NCI-H524 (cell line): Measurements from ENCODE around the gene RAB28.

Experiments used
- DNase-seq, 2 experiments: peaks; one replicate each; lab custom pipeline; 2025; lab: John Stamatoyannopoulos, UW

RAB28 gene

DNA sequence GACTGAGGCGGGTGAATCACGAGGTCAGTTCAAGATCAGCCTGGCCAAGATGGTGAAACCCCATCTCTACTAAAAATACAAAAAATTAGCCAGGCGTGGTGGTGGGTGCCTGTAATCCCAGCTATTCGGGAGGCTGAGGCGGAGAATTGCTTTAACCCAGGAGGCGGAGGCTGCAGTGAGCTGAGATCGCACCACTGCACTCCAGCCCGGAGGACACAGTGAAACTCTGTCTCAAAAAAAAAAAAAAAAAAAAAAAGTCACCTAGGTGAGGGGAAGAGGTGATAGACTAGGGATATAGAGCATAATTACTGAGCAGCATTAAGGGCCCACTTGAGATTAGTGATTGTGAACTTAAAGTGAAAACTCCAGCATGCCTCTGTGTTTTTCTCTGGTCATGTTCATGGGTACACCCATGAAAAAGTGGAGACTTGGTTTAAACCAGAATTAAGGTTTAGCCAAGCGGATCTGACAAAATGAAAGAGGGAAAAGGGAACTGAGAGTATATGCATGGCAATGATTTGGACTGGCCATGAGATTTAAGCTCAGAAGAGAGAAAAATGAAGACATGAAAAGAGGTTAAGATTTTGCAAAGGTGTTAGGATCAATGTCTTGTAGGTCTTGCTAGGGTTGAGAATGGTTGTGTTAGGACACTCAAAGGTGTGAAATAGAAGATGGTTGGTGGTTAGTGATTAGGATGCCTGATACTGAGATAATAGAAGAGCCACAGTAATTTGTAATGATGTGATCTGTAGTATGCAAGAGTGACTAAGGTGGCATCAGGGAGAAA lies 105.0 kb downstream of the RAB28 start:
- no peak for DNase-seq

DNA sequence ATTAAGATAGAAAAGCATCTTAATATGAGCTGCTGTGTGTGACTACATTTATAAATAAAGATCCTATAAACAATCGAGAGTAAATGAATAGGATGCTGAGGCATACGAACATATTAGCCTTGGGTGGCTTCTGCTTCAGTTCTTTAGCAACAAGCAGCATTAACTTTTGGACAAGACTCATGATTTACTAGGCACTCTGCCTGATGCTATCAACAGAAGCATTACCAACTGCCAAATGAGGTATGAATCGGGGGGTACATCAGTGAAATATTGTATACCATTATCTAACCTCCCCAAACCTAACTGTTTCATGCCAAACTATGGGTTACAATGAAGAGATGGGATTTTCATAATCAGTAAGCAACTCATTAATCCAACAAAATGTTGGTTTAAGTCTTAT lies 113.1 kb downstream of the RAB28 start:
- no peak for DNase-seq

DNA sequence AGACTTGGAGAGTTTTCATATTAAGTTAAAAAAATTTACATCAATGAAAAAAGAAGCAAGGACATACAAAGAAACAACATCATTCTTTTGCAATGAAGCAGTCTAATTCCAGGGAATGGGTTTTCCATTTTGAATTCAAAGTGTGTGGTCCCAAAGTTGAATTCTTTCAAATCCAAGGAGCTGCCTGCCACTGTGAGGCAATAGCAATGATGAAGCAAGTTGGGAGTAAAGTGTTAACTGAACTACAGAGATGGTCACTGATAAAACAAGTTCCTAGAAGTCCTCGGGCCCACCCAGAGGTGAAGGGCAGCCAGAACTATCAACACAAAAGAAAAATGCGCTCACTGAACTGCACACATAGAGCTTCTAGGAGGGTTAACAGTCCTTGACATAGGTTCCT lies 115.9 kb downstream of the RAB28 start:
- DNase-seq, result no peak

DNA sequence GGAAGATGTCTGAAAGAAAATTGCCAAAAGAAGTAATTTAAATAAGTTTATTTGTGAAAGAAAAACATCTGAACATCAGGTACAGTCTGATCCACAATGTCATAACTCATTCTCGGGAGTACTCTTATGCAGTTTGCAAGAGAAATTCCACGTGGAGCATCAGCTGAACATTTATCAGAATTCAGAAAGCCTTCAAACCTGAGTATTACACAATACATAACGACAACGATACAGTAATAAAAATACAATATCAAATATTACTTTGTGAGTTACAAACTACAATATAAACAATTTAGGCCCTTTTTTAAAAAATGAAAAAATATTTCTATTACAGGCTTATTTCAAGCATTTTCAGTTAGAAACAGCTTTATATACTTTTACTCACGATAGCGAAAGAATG lies 116.4 kb downstream of the RAB28 start:
- DNase-seq, result no peak

DNA sequence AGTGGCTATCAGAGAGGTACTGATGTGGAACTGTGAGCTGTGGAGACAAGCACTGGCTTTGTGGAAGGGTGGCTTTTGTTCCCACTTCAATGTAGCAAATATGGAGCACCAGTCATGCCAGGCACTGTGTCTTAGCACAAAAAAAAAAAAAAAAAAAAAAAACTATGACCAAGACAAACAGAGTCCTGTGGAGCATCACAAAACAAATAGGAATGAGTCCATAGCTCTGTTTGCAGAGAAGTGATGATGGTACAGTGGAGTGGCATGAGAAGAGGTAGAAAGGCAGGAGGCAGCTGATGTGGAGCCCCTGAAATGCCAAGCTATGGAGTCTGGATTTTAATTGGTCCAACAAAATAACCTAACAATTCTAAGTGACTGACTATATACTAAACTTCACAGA lies 116.9 kb downstream of the RAB28 start:
- DNase-seq, result no peak

DNA sequence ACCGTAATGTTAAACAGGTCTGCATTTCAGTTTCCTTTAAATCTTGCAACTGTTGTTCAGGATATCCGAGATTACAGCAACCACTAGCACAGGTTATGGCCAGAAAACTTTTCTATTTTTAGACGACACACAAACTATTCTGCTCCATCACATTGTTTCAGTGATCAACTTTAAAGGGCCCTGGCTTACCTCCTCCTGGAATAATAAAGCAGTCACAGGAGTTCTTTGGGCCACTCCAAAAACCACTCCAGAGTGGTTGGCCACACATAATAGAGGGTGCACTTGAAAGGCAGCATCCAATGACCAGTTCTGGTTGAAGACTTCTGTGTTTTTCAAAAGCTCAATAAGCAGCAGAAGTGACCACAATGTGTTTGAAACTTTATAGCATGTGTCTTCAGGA lies 118.9 kb downstream of the RAB28 start:
- peak in 1 of 2 experiments; percentile 14 for DNase-seq

DNA sequence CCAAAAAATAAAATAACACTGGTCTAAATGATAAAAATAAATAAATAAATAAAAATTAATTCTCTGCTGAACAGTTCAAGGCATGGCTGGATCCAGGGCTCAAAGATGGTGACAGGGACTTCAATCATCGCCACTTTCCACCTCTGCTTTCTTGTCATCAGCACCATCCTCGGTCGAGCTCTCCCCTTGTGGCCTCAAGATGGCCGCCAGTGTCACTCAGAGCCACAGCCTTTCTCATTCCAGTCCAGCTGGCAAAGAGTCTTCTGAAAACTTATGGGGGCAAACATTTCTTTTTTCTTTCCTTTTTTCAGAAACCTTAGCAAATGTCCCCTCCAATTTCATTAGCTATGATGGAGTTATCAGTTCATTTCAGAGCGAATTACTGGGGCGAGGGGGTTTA lies 119.5 kb downstream of the RAB28 start:
- DNase-seq, result no peak

DNA sequence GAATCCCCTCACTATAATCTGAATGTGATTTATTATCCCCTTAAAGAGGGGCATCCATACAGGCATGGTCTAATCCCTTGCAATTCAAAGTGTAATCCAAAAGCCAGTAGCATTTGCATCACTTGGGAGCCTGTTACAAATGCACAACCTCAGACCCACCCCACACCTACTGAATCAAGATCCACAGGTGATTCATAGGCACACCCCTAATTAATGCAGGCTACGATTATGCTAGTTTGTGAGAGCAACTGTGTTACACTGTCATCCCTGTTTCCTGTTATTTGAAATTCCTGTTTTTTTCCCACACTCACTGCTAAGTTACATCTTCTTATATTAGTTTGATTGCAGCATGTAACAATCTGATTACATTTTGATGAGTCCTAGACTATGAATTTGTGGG lies 120.0 kb downstream of the RAB28 start:
- peak in 1 of 2 experiments; percentile 57 for DNase-seq

DNA sequence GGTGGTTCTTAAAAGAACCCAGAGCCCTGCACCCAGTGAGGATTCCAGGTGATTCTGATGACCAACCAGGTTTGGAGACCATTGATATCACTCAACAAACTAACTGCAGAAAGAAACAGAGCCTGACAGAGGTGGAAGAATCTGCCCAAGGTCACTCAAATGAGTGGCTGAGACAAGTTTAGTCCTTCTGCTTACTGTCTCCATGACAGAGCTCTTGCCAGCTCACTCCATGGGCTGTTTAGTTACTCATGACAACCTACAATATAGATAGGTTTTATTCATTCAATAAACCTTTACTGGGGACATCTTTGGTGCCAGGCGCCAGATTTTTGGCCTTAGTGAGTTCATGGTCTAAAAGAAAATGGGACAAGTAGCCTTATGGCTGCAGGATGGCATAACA lies 124.3 kb downstream of the RAB28 start:
- DNase-seq, result no peak

DNA sequence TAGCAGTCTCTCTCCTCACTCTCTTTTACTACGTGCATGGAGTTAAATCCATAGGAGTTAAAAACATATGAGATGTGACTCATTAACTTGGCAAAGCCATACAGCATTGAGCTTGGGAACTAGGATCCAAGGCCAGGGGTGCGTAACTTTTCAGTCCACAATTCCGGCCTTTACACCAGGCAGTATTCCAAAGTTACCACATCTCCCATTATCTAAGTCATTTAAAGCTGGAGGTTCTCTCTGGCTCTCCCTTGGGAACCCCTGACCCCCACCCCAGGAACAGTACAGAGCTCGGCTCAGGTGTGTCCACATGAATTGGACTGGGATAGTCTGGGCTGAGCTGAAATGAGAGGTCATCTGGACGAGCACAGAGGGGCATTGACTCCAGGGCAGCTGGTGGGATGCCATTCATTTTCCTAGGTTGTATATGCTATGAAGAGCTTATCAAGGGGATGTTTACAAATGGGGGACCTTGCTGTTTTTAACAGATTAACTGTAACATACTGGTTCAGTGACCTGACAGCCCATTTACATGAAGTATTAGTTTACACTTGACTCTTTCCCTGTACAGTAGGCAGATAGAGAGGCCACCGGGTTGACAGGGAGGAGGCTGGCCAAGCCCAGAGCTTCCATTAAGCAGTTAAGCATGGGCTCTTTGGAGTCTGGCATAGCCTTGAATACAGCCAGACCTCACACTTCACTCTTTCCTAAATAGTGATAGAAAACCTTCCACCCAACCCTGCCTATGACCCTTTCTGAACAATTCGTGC lies 128.8 kb downstream of the RAB28 start:
- no peak for DNase-seq

DNA sequence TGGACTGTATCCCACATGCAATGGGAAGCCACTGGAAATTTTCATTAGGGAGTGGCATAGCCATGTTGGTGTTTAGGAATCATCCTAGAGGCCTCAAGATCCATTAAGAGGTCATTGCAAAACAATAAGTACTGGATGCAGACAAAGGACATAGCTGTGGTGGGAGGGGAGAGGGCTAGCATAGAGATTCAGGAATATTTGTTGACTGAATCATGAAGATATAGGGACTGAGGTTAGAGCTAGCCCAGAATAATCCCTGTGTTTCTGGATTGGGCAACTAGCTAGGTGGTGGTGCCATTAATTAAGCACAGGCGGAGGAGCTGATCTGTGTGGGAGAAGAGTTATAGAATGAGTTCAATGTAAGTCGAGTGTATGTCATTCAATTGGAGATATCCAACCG lies 135.0 kb downstream of the RAB28 start:
- DNase-seq, result no peak

DNA sequence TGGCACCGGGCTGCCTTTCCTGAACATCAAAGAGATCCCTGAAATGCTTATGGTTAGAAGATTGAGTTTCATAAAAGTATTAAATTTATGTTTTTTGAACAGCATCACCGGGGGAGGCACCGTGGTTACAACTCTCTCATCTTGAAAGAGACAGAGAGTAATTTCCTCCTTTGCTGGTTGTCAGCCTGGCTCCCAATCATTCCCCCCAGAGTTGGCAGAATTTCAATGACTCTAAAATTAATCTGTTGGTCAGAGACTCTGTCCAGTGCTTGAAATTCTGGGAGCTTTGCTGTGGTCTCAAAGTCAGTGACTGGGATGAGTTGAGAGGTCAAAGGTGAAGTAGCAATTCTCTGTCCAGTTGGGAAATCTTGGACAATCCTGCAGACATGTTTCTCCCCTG lies 135.9 kb downstream of the RAB28 start:
- DNase-seq, result no peak

DNA sequence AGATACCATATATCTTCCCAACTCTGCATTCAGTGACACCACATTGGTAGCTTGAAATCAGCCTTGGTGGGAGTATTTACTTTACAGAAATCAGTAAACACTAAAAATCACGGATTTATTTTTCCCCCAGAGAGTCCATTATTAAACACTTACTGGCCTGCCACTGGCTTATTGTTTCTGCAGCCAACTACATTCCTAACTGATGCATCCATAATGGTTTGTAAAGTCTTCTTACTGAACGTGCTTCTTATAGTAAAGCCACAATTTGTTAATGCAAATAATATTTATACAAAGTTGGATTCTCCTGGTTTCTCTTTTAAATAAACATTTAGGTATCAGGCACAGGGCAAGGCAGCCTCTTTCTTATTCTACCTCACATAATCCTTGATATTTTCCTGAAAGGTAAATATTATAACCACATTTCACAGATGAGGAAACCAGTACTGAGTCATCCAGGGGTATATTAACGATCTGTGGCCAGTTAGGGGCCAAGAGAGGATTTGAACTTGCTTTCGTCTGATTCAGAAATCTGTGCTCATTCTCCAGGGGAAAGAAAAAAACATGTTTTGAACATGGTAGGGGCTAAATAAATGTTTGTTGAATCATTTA lies 136.5 kb downstream of the RAB28 start:
- no peak for DNase-seq

DNA sequence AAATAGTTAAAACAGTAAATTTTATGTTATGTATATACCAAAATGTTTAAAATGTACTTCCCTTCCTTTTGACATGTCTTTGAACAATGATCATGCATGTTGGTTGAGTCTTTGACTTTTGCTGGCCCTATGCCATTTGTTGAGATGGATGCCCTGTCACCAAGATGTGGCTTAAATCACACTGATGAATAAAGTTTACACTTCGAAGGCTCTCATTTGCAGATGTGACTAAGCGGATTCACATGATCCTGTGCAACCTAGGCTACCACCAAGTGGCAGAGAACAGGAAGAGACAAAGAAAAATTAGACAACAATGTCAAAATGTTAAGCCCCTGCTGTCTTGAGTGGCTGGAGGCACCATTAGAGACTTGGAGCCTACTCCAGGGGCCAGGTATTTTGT lies 139.9 kb downstream of the RAB28 start:
- no peak for DNase-seq

DNA sequence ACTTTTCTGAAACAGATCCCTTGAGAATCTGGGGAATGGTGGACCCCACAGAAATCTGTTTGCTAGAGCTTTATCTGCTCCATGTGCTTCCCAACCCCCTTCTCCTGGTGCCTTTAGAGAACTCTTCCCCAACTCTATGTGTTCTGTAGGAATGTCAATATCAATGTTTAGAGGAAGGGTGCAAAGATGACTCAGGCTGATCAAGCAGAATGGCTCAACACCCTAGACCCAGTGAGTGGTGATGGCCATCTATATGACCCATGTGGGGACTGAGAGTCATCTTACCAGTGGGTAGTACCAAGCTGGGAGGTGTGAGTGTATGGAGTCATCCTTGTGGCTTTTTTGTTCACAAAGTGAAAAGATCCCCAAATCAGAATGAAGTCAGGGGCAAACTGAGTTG lies 143.5 kb downstream of the RAB28 start:
- DNase-seq, result no peak

DNA sequence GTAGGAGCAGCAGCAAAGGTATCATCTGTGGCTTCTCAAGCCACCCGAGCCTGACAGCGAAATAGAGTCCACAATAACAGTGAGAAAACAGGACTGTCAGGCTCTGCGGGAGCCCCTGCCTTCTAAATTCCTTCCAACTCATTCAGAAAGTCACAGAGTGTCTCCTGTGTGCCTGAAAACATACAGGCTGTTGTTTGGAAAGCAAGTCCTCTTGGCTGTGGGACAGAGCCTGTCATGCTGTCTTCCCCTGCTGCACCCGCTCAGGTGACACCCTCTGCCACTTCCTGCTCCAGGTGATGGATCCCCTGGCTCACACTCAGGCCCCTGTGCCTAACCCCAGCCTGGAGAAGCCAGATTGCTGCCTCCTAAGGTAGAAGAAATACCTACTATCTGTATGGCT lies 152.3 kb downstream of the RAB28 start:
- no peak for DNase-seq

DNA sequence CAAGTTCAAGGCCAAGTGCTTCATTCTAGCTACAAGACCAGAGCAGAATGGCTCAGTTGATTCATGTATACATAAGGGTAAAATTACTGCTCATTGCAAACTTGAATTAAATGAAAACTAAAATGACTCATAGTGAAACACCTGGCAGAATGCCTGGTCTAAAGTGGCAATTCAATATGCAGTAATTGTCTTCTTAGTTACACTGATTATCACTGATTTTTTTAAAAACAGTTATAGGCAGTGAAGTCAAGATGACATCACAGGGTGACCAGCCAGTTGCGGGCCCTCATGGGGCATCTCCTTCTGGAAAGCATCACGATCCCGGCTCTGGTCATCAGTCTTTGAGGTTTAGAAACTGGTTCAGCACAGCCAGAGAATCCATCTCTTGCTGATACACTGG lies 154.2 kb downstream of the RAB28 start:
- no peak for DNase-seq

DNA sequence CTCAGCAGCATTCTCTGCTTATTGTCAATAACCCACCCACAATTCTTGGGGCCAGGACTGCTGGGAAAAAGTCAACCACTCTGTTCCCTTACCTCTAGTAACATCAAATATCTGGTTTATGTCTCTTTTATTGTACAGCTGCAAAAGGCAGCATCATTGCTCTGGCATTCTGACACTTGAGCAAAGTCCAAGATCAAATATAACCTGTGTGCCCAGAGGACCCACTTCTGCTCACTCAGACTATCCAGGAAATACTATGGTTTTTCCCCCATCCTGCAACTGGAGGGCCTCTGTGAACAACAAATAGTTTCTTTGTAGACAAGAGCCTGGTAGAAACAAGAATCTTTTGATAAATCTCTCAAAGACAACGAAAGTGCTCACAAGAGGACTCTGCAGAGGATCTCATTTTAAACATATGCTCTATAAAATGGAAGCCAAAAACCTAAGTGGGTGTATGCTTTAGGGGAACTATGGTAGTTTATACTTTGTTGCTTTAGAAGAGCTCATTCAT lies 154.7 kb downstream of the RAB28 start:
- DNase-seq, result no peak

DNA sequence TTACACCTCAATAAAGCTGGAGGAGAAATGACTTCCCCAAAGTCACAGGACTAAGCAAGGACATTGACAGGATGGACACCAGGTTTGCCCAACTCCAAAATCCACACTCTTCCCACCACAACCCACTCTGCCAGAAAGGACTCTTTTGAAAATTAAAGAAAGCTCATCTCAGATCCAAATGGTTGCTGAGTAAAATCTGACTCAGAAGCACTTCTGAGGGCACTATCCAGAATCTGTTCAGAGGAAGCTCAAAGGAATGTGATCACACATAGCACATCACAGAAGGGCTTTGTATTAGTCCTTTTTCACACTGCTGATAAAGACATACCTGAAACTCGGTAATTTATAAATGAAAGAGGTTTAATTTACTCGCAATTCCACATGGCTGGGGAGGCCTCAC lies 155.5 kb downstream of the RAB28 start:
- DNase-seq, result no peak

DNA sequence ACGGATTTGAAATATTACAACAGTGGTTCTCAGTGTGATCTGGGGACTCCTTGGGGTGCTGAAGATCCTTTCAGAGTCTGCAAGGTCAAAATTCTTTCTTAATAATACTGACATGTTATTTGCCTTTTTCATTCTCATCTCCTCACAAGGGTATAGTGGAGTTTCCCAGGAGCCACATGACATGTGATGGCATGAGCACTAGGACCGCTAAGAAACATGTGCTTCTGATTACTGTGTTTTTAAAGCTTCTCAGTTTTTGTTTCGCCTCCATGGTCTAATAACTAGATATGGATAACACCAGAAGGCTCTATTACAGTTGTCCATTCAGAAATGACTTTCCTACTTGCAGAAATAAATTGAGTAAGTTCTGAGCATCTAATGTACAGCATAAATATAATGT lies 156.1 kb downstream of the RAB28 start:
- no peak for DNase-seq

DNA sequence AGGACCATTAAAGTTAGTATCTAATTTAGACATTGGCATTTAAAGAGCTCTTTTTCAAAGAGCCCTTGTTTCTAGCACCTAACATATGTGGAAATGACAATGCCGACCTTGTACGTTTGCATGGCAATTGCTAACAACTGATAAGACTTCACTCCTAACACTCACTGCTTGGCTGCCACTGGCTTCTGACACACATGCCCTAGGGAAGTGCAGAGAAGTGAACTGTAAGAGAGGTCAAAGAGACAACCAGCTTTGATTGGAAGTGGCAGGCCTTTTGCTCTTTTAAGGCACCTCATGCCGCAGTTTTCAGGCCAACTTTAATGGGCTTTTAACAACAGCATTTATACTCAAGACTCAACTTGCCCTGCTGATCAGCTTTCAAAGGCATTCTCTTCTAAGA lies 158.4 kb downstream of the RAB28 start:
- no peak for DNase-seq

DNA sequence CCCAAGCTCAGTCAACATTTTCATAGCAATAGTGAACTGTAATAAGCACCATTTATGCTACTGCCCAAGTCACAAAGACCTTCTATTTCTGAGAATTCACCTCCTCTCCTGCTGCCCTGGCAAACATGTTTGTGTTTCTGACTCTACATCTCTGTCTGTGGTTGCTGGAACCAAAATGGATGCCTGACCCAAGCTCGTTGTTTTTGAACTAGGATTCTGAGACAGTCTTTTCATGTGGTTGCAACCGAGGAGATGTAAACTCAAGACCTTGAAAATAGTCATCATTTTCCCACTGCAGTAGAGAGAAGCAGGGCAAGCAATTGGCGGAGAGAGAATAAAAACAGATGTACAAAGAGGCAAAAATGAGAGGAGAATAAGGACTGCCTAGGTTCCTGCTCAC lies 160.2 kb downstream of the RAB28 start:
- DNase-seq, result no peak

DNA sequence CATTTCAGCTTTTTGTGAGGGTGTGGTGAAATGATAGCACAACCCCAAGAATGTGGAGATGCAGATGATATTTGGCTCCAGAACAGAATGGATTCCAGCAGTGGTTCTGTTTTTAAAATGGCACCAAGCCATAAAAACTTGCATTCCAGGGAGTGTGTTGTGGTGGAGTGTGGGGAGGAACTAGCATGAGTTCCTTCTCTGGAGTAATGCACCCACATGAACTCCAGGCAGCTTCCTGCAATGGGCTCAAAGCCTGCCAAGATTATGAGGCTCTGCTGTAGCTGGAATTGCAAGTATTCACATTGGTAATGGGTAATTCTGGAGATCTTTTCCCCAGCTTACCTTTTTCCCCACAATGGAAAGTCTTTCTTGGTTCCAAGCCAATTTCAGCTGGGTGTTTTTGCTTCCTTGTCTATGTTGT lies 161.4 kb downstream of the RAB28 start:
- DNase-seq, result no peak
